GM19328 (cell line): ENCODE results near the gene KDM8.
"Not testable (repeated sequence)": the region's sequence is repeated elsewhere in the genome, so short reads cannot be mapped to it uniquely, and the experiment has no call there.

ENCODE experiments used
- ATAC-seq: cut with Tn5 transposase; IDR thresholded peaks from one replicate; pipeline ENCODE4 v1.9.1; 2021; ENCODE audit warnings: mild to moderate bottlenecking, moderate library complexity; ENCODE audit not compliant: unreplicated experiment

KDM8 gene

DNA sequence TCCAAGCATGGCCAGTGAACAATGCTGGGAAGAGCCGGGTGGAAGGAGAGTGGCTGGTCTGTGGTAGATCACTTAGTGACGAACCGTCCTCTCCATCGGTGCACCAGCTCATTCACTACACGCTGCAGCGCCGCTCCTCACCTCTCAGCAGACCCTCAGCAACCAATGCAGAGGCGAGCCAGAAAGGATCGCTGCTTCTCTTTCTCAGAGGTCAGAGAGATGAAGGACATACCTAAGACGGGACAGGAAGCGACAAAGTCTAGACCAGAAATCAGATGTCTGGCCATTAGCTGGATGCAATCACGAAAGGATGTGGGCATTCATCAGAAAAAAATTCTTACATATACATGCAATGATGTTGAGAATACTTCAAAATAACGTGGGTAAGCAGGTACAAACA is 38.3 kb downstream of the KDM8 start:
- no peak for ATAC-seq

GRCh38 chr16:27242398-27242797 is 39.1 kb downstream of the KDM8 start:
- no peak for ATAC-seq

GRCh38 chr16:27242868-27243590 is 39.7 kb downstream of the KDM8 start:
- ATAC-seq: no peak

GRCh38 chr16:27243725-27244362 is 40.5 kb downstream of the KDM8 start:
- no peak for ATAC-seq

GRCh38 chr16:27244363-27244755 is 41.0 kb downstream of the KDM8 start:
- ATAC-seq: no peak

DNA sequence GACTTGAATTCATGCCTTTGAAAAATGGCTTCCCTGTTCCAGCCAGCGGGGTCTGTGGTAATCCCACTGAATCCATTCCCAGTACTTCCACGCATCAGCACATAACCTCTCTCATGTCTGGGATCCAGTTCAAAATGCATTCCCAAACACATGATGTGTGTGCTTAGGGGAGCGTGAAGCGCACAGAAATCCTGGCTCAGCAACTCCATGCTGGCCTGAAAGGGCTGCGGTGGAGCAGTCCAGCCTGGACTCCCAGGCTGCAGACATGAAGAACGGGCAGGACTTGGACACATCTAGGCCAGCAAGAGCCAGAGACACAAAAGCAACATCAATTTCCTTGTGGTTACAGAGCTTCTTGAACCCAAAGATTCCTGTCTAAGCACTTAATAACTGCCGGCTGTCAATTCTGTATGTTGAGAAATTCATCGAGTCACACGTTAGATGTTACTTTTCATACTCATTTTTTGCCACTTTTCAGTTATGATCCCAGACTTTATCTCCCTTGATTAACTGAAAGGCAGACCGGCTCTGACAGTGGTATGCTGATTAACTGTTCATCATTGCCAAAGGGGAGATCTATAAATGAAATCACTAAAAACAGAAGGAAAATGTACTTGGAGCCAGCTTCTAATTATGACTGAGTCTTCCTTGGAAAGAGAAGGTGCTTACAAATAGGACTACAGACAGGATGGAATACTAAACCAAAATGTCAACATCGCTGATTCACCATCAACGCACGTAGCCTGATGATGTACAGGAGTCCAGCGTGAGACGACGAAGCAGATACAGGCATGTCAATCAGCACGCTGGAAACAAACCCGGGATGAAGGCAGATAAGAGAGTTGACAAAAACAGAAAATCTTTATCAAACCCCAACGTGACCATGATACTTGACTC is 42.2 kb downstream of the KDM8 start:
- ATAC-seq: no peak

- ATAC-seq: no peak
Observed at GRCh38 chr16:27246439-27246838, 43.1 kb downstream of the KDM8 start.

DNA sequence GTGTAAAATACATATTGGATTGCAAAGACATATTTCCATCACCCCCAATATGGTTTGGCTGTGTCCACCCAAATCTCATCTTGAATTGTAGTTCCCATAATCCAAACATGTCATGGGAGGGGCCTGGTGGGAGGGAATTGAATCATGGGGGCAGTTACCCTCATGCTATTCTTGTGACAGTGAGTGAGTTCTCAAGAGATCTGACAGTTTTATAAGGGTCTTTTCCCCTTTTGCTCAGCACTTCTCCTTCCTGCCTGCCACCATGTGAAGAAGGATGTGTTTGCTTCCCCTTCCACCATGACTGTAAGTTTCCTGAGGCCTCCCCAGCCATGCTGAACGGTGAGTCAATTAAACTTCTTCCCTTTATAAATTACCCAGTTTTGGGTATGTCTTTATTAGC is 43.8 kb downstream of the KDM8 start:
- ATAC-seq: not testable (repeated sequence)

GRCh38 chr16:27248036-27248435 is 44.7 kb downstream of the KDM8 start:
- no peak for ATAC-seq

DNA sequence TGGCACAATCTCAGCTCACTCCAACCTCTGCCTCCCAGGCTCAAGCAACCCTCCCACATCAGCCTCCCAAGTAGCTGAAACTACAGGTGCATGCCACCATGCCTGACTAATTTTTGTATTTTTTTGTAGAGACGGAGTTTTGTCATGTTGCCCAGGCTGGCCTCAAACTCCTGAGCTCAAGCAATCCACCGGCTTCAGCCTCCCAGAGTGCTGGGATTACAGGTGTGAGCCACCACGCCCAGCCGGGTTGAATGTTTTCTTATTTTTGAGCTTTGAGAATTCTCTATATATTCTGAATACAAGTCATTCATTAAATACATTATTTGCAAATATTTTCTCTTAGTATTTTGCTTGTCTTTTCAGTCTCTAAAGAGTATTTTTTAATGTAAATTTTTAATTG is 45.6 kb downstream of the KDM8 start:
- not testable (repeated sequence) for ATAC-seq

- ATAC-seq: no peak
Observed at GRCh38 chr16:27251541-27252205, 48.3 kb downstream of the KDM8 start.

GRCh38 chr16:27252206-27252585 is 48.9 kb downstream of the KDM8 start:
- no peak for ATAC-seq

- no peak for ATAC-seq
Observed at GRCh38 chr16:27253526-27253930, 50.2 kb downstream of the KDM8 start.

DNA sequence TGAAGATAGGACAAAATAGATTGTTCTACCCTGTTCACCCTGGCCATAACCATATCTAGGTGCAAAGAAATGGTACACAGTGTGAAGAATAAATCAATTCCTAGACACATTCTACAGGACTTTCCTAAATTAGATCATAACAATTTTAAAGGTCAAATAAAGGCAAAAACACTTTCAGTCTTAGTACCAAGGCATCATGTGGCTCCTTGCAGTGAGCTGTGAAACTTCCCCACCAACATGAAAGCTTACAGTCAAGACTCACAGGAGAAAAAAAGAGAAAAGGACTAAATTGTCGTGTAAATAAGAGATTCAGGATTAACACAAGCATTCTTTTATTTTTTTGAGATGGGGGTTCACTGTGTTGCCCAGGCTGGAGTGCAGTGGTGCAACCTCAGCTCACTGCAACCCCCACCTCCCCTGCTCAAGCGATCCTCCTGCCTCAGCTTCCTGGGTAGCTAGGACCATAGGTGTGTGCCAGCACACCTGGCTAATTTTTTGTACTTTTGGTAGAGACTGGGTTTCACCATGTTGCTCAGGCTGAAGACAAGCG is 51.0 kb downstream of the KDM8 start:
- ATAC-seq: no peak

DNA sequence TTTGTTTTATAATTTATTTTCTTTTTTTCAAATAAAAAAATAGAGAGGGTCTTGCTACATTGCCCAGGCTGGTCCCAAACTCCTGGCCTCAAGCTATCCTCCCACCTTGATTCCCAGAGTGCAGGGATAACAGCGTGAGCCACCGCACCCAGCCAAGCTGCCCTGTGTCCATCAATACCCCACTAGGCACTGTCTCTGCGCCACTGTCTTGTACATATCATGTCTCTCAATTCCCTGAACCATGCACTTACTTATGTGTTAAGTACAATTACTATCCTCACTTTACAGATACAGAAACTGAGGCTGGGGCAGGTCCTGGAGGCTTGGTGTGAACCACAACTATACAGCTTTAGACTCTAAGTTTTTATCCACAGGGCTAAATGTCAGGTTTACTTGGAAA is 53.5 kb downstream of the KDM8 start:
- no peak for ATAC-seq

DNA sequence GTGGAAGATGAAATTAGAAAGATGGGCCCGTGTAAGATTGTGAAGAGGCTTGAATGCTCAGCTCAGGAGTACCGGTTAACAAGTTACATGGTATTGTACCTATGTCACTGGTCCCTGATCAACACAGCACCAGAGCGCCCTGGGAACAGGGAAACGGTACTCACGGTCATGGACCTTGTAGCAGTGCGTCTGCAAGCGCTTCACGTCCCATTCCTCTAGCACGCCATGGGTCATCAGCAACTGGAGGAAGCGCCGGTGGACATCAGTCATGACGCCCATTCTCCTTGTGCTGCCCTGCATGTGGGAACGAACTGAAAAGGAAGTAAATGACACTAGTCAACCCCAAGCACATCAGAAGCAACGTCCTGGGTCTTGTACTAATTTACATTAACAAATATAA is 53.9 kb downstream of the KDM8 start:
- no peak for ATAC-seq

DNA sequence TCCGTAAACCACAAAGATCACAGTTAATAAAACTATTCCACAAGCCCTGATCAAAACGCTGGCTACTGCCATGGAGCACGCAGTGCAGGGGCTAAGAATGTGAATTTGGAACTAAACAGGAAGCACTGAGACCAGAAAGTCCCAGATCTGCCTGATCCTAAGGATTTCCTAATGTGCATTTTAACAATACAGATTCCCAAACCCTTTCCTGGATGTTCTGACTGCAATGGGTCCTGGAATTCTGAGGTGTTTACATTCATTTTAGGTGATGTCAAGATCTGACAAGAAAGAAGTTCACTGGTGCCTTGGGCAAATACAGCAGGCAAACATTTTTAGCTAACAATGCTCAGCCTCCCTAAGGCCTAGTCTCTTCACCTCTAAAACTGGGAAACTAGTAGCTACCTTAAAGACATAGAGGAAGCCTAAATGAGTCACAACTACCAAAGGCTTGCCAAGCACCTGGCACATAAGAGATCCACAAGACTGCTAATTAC is 55.0 kb downstream of the KDM8 start:
- no peak for ATAC-seq

DNA sequence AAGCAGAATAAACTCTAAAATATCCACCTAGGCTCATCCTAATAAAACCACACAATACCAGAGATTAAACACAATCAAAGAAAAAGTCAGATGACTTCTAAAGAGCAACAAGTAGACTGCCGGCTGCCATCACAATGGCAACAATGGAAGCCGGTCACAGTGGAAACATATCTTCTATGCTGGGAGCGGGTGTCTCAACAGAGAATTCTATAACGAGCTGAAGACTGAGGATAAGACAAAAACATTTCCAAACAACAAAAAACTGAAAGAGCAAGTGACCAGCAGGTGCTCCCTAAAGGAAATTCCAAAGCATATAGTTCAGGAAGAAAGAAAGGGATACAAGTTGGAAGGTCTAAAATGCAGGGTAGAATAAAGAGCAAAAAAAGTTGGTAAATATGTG is 56.4 kb downstream of the KDM8 start:
- ATAC-seq: no peak

- ATAC-seq: not testable (repeated sequence)
Observed at GRCh38 chr16:27262904-27263423, 59.6 kb downstream of the KDM8 start.

- no peak for ATAC-seq
Observed at GRCh38 chr16:27264151-27264550, 60.8 kb downstream of the KDM8 start.

- ATAC-seq: no peak
Observed at GRCh38 chr16:27265982-27266381, 62.7 kb downstream of the KDM8 start.
